GM12801 (cell line): ENCODE data around the gene MORN1.

Source experiments
- CTCF ChIP-seq: IDR thresholded peaks from one replicate; pipeline ENCODE4 v1.5.1; 2011; ENCODE audit warnings: control low read depth; ENCODE audit not compliant: insufficient read length; ENCODE audit errors: extremely low read depth

Gene MORN1

GRCh38 chr1:2383576-2383975, 7.8 kb downstream of the MORN1 start:
- TF ChIP-seq CTCF = no peak

GRCh38 chr1:2382621-2383361, 8.6 kb downstream of the MORN1 start:
- no peak for TF ChIP-seq CTCF

GRCh38 chr1:2381741-2382620, 9.4 kb downstream of the MORN1 start:
- no peak for TF ChIP-seq CTCF

- no peak for TF ChIP-seq CTCF
These were observed 10.3 kb downstream of the MORN1 start for GRCh38 chr1:2380816-2381591.

GRCh38 chr1:2379733-2380404, 11.5 kb downstream of the MORN1 start:
- TF ChIP-seq CTCF = no peak

DNA sequence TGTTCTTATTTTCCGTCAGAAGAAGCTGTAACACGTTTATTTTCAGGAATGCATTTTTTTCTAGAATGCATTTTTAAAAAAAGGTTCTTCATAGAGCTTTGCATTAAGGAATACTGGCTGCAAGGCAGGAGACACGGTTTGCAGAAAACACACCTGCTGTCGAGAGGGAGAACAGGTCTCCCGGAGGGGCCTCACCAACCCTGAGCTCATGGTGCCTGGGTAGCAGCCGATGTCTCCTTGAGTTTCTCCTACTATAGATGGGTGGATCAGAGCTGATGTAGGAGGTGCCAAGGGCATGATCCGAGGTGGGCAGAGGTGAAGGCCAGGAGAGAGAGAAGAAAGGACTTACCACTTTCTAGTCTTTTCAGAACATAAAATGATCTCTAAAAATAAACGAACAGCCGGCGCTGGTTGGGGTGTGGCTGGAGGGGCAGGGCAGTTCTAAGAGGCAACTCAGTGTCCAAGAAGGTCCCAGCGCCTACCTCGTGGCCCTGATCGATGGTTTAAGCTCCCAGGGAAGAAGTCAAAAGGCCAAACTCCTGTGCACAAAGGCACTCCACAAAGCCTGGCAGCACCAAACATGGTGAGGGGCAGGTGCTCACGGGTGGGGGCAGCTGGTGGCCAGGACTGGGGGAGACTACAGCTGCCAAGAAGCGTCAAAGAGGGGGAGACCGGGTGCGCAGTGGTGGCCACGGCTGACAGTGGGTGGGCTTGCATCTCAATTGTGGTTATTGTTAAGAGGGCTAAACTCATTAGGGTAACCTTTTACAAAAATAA, 12.2 kb downstream of the MORN1 start:
- no peak for TF ChIP-seq CTCF
